Middle frontal gyrus (tissue), 1 donor: ENCODE results near the gene RTN4RL1.

ENCODE experiments used
- DNase-seq: peaks from one replicate; pipeline ENCODE4 v3.0.0-alpha.2; 2015; ENCODE audit warnings: low spot score; ENCODE audit errors: extremely low spot score

RTN4RL1 gene, protein sequence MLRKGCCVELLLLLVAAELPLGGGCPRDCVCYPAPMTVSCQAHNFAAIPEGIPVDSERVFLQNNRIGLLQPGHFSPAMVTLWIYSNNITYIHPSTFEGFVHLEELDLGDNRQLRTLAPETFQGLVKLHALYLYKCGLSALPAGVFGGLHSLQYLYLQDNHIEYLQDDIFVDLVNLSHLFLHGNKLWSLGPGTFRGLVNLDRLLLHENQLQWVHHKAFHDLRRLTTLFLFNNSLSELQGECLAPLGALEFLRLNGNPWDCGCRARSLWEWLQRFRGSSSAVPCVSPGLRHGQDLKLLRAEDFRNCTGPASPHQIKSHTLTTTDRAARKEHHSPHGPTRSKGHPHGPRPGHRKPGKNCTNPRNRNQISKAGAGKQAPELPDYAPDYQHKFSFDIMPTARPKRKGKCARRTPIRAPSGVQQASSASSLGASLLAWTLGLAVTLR

DNA sequence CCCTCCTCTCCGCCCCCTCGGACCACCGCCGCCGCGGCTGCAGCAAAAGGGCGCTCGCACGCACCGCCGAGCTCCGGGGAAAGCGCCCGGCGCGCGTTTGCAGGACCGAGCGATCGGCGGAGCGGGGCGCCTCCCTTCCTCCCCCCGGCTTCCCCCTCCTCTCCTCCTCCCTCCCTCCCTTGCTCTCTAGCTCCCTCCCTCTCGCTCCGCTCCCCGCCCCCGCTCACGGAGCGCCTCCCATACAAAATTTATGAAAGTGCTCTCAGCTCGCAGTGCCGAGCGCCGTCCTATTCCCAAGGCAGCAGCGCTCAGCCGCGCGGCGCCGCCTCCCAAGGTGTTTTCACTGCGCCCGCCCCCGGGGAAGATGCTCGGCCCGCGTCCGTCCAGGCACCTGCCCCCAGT, at the start of gene RTN4RL1:
Gene RTN4RL1, minus strand, starts transcription at position 115 of the 402 bp plus-strand sequence. CDS start 469 bp downstream, outside the sequence.
- DNase-seq = peak; percentile 51

DNA sequence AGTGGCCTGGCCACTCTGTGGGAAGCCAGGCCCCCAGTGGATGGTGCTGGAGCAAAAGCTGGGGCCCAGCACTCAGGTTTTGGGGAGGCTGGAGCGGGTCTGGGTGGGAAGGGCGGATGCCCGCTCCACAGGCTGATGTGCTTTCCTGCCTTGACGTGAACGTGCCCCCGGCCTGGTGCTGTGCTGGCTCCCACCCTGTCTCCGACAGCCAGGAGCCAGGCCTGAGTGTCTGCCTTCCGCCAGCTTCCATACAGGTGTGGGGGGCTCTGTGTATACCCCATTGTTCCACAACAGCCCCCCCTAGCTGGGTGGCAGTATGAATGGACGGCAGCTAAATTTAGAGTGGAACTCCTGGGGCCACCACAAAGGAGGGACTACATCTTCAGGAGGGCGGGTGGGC, 49.8 kb upstream of the RTN4RL1 start:
- DNase-seq = no peak

DNA sequence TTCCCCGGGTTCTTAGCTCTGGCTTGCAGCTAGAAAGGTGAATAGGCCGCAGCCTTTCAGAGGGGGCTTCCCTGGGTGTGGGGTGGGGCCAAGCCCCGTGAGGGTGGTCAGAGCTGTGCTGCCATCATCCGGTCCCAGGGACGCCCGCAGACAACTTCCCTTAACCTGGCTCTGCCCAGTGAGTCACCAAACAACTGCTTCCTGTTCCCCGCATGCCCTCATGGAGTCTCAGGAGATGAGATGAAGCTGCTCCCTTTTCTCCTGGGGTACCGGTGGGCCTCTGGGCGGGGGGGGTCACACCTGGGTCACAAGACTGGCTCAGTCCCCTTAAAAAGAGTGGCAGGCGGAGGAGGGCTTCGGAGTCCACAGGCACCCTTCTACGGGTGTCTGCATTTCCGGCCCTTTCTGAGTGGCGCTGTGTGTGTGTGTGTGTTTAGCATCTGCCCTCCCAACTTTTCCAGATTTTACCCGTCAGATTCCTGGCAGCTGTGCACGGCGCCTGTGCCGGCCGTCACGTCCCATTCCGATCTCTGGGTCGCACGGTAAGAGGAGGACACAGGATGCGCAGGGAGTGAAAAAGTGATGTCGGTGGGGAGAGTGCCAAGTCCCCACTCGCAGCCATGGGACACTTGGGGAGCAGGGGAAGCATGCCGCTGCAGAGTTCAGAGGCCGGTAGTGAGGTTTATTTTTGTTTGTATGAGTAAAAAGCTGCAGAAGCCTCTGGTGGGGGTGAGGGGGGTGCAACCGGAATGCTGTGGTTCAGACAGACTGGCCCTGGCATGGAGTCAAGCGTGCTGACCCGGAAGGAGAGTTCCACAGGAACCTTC, 46.5 kb upstream of the RTN4RL1 start:
- DNase-seq = no peak

DNA sequence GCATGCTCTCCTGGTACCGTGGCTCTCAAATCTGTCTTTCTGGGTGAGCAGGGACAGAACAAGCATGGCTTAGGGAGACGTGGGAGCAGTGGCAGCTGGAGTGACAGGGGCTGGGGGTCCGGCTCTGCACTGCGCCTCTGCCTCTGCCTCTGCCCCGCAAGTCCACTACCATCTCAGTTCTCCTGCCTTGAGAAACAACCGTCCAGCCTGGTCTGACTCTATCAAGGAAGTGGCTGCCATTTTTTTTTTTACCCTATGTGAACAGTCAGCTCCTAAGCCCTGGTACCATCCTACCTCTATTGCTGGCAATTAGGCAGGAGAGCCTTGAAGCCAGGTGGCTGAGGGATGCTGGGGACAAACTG, 45.9 kb upstream of the RTN4RL1 start:
- DNase-seq = no peak

DNA sequence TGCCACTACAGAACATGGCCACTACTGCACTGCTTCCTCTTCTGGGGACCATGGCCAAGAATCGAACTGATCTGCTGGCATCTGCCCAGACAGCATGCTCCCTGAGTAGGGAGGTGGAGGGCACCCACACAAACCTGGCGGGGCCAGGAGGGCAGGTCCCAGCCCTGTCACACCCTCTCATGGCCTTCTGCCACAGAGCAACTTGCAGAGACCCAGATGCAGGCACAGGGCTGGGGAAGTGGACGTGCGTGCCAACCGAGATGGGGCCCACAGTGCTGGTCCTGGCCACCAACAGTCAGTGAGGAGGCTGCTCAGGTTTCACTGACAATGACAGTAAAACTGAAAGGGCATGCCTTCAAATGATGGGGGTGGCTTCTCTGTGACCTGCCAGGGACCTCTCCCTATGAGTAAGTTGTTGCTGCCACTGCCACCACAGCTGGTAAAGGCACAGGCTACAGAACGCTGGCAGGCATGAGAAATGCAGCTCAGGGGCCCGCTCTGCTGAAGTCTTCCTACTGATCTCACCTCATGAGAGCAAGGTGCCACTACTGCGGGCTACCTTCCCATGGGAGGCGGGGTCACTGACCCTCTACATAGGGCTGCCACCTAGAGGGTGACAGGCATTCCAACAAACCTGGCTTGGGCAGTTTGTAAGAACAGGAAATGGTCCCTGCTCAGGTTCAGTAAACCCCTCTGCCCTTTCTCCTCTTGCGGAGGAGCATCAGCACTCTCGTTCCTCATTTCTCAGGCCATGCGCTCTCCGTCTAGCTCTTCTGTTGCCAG, 45.3 kb upstream of the RTN4RL1 start:
- no peak for DNase-seq

DNA sequence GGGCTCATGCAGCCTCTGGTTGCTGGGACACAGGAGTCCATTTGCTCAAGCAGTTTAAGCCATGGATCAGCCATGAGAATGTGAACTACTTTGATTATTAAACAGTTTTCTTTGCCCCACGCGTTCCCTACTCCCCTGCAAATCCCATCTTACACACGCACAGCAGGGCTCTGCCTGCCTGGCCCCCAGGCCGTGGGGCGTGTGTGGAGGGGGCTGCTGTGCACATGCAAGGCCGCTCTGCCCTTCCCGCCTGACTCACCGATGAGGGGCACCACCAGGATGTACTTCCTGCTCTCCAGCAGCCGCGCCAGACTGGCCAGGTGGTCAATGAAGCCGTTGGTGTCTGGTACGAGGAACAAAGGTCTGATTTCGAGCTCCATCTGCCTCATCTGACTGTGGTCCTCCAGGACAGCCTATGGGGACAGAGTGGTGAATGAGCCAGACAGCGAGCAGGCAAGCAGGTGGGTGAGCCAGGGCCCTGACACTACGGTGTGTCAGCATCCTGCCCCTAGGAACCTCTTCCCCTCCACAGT, 43.5 kb upstream of the RTN4RL1 start:
- DNase-seq = no peak

DNA sequence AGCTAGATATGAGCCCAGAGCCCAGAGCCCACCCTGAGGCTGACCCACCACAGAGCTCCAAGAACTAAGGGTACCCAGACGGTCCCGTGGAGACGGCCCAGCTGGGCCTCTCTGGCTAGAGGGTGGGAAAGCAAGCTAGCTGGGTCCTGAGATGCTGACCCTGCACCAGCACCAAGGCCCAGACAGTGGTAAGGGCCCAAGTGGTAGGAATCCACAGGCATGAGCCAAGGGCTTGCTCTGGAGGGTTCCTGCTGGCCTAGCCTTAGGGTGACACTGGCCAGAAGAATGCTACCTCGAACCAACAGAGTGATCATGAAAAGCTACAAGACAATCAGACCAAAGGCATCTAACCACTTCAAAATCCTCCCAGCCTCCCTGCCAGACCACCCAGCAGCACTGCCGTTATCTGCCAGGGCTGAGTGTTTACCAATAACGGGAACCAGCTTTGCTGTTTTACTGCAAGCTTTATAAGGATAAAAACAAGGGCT, 42.9 kb upstream of the RTN4RL1 start:
- no peak for DNase-seq

DNA sequence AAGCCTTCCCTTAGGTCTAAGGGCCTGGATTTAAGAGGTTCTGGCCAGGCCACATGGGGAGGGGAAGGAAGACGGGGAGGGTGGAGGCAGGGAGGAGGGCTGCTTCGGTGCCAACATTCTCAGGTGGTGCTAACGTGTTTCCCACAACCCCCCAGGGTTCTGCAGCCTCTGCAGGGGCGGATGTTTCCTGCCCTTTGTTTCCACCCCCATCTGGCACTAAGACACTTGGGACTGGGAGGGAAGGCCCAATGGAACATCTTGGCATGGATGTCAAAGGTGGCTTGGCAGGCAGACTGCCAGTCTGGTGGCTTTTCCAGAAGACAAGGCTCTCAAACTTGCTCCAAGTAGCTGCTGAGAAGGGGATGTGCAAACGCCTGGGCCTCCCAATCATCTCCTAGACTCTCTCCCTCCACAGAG, 42.5 kb upstream of the RTN4RL1 start:
- DNase-seq = no peak

DNA sequence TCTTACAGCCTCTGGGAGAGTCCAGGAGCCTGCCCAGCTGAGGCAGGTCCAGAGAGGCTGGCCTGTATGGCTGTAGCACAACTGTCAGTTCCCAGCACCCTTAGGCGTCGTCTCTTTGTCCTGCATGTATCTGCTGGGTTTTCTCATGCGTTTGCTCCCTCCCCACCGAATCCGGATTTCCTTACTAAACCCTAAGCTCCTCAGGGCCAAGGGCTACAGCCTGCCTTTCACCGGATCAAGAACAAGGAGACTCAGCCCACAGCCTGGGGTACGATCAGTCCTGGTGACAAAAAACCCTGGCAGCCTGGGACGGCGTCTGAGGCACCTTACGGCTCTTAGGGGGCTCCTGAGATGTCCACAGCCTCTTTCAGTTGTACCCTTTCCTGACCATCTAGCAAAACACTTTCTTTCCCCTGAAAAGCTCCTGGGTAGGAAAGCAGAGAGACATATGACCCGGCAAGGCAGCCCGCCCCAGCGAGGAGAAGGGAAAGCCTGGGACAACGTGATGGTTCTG, 42.0 kb upstream of the RTN4RL1 start:
- no peak for DNase-seq

DNA sequence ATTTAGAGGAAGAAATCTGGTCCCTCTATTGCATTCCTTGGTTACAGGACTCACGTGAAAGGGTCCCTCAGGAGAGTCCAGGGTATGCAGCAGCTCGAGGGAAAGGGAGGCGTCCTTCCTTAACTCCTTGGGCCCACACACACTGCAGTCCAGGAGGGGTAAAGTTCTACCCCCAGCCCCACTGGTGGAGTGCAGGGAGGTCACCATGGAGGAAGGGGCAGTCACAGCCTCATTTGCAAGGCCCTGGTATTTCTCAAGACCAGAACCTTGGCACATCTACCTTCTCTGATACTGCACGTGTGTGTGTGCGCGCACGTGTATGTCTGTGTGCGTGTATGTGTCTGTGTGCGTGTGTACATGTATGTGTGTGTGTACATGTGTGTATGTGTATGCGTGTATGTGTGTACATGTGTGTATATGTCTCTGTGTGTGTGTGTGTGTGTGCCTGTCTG, 40.8 kb upstream of the RTN4RL1 start:
- DNase-seq = no peak

DNA sequence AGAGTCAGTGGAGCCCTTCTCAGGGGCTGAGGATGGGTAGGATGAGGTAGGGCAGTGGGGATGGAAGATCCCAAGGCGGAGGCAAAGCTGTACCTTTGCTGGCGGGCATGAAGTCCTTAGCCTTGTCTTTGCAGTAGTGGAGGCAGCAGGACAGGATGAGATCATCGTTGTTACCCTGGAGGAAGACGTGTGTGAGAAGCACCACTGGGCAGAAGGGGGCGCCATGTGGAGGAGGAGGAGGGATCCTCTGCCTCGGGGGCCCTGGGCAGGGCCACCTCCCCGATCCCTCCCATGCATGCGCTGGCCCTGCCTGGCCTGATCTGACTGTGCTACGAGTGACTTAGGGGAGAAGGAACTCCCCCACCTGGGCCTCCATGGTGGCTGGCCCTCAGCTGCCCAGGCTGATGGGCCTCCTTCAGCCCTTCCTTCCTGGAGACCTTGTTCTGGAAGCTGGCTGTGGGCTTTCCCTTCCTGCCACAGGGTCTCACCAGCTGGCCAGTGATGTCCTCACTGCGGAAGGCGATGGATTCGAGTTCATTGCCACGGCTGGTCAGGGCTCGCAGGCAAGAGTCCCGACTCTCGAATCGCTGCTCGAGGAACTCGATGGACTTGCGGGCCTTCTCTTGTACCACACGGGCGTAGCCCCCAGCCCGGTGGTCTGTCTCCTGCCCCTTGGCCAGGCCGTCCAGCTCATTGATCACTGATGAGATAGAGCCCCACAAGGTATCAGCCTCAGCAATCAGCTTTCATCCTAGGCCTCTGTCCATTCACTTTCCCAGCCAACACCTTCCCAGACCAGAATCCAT, 40.0 kb upstream of the RTN4RL1 start:
- no peak for DNase-seq

DNA sequence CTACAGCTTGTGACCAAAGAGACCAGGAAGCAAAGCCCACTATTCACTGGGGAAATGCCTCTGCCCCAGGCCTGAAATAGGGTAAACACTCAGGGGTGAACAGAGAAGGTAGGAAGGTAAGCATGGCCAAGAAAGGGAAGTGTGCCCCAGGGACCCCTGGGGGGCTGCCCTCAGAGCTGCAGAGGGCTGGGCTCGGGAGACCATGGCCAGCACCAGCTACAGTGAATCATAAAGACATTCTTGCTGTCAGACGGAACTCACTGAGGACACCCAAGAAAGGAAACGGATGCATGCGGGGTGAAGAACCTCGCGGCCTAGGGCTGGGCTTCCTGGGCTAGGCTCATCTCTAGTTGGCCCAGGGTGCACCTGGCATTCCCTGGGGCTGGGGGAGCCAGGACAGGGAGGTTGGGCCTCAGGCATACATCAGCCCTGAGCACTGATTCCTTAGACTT, 39.4 kb upstream of the RTN4RL1 start:
- DNase-seq = no peak

DNA sequence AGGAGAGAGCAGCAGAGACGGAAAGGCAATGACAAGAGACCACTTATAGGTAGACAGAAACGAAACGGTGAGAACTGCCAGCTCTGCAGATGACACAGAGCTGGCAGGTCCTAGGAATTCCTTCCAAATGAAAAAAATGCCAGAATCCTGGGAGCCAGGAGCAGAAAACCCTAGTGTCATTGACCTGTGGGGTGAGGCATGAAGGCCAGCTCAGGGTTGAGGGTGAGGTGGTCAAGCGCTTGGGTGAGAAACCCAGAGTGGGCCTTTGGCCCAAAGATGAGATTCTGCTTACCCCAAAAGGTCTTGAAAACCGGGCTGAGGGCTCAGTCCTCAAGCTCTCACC, 39.0 kb upstream of the RTN4RL1 start:
- no peak for DNase-seq

DNA sequence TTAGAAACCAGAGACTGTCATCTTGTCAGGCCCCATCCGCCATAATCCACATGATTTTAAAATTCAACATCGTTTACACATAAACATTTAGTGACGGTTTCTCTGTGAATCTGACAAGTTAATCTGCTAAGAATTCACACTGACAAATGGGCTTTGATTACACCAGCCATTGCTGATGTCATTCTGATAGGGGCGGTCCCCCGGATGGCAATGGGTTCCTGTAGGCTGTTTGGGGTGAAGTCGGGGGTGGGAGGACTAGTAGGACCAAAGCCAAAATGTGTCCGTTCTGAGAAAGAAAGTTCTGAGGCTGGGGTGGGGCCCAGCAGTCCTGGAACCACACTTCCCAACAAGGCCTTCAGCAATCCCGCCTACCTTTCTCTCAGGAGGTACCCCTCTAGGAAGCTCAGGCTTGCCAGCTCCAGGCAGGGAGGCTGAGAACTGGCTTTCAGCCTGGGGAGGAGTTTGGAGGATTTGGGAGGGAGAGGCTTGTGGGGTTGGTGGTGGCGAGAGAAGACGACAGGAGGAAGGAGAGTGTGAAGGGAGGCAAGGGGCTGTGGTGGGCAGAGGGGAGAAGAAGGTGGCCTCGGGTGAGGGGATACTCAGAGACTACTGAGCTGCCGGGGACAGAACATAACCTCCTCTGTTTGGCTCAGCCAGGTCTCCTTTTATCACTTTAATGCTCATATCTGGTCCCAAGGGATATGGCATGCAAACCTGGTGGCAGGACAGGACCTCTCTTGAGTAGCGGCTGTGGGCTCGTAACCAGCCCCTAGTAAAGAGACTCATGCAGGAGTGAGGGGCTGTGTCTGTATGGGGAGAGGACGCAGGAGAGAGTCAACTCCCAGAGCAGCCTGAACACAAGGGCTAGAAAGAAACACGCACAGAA, 38.4 kb upstream of the RTN4RL1 start:
- DNase-seq = no peak

DNA sequence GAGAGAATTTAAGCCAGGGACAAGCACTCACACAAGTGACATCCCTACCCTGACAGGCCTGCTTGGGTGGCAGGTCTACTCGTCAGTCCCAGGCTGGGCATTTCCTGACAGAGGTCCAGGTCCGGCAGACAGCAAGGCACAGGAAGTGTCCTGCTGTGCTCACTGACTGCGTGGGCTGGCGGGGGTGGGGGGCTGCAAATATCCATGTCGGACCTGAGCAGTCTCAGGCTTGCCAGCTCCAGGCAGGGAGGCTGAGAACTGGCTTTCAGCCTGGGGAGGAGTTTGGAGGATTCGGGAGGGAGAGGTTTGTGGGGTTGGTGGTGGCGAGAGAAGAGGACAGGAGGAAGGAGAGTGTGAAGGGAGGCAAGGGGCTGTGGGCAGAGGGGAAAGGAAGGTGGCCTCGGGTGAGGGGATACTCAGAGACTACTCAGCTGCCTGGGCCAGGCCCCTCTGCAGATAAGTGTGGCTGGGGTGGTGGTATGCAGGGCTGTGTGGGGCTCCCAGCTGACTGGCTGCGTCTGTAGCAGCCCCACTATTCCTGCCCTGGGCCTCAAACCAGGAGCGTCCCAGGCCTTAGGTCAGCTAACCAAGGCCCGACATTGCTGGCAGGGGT, 37.5 kb upstream of the RTN4RL1 start:
- no peak for DNase-seq

DNA sequence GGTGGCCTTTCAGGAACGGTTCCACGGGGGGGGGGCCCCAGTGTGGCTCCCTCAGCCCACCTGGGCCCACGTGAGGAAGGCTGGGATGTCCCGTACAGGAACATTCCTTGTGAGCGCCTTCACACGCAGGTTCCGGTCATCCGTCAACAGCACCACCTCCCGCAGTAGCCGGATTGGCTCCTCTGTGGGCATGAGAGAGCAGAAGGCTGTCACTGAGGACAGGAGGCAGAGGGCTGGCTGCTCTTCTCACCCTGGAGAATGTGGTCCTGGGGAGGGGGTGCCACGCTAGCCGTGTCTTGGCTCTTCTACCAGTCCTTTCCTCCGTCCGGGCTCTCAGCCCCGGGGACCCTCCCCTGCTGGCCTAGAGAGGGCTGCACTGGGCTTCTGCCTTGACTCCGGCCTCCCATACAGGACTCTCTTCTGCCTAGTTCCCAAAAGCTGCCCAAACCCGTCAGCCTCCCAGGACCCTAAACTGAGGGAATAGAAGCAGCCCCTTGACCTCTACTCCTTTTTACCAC, 36.4 kb upstream of the RTN4RL1 start:
- DNase-seq = no peak

DNA sequence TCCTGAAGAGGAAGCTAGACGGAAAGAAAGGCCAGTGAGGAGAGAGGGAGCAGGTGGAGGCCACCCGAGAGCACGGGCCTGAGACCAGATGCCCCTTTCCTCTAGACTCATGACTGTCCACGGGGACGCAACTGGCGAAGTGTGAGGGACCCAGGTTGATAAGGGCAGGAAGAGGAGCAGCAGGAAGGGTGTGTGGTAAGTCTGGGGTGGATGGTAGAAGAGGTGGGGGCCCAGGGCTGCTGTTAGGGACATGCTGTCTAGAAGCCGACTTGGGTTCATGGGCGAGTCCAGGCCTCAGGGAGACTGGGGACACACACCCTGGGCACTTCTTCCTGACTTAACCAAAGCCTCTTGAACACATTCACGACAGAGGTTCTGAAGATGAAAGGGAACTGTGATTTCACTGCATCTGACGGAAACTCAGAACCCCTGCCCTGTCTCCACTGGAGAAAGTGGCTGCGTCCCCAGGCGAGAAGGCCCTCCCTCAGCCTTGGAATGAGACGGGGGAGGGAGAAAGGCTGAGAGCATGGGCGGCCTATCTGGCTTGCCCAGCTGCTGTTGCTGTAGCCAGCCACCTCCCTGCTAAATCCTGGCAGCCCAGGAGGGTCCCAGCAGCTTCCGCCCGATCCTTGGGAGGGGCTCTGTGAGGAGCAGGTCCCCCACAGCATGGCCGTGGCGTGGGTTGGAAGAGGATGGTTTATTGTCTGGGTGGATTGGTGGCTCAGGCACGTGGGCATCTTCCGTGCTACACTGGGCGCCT, 35.7 kb upstream of the RTN4RL1 start:
- DNase-seq = no peak

DNA sequence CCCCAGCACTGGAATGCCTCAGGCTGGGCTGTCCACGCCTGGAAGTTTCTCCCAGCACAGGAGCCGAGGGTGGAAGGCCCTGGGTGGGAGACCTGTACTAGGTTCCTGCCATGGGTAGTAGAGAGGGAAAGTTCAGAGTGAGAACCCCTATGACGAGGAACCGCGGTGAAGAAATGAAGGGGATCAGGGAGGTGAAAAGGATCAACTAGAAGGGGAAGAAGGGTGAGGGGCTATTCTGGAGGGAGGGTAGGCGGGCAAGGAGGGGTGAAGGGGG, 35.2 kb upstream of the RTN4RL1 start:
- DNase-seq = no peak
